Measurements from ENCODE around the gene RNH1. TPM values are rescaled to one million over a fixed set of nuclear protein-coding genes. Genes with fewer than 3 reads are reported as not detected.

The RNH1 gene
- total RNA-seq, 2 donors from 2014 or later = 42.7 to 43.2 TPM

DNA sequence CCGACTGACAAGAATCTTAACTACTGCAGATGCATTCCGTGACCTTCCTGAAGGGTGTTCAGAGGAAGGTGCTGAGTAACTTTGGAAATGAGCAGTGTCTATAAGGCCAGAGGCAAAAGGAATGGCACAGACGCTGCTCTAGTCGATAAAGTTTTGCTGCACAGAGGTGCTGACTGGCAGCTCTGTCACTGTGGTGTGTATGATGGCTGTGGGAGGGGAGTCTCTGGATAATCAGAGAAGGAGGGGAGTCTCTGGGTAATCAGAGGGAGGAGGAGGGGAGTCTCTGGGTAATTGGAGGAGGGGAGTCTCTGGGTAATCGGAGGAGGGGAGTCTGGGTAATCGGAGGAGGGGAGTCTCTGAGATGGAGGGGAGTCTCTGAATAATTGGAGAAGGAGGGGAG is 38.5 kb downstream of the RNH1 start:
- Histone ChIP-seq H3K9me3 (ENCODE audit: control insufficient read depth, low read length) (no peaks in the 10 kb centered on the region), H3K9ac (ENCODE audit: extremely low read depth, low read length, poor library complexity, severe bottlenecking) (no peak overlapping the region), H3K4me3 (ENCODE audit: low read length) (no peak overlapping the region), H3K27ac (ENCODE audit: low read depth, low read length) (peak overlapping the region; percentile 24), H3K4me1 (ENCODE audit: control insufficient read depth, insufficient read depth, low read length) (no peaks in the 10 kb centered on the region), H3K27me3 (ENCODE audit: control insufficient read depth, insufficient read depth, low read length, poor library complexity, severe bottlenecking) (no peaks in the 10 kb centered on the region), H3K36me3 (ENCODE audit: control insufficient read depth, insufficient read depth, low read length) (peaks cover 14% of the 10 kb centered on the region)
- Mint-ChIP-seq H3K4me3 (no peak overlapping the region), H3K27me3 (ENCODE audit: insufficient read depth) (no peaks in the 10 kb centered on the region), H3K27ac (peak overlapping the region; percentile 53), H3K9me3 (no peaks in the 10 kb centered on the region), H3K36me3 (ENCODE audit: low read depth) (peaks cover 19% of the 10 kb centered on the region), H3K4me1 (peaks cover 13% of the 10 kb centered on the region)
- DNase-seq = no peak
- WGBS, 2 experiments (ENCODE audit: insufficient coverage in 1 of 2, insufficient read length in 1 of 2) = 87 to 94% methylated on average over 4 to 6 of the region's 6 CpGs
- no peak for TF ChIP-seq CTCF (conservative IDR thresholded peaks at IDR 0.05)

DNA sequence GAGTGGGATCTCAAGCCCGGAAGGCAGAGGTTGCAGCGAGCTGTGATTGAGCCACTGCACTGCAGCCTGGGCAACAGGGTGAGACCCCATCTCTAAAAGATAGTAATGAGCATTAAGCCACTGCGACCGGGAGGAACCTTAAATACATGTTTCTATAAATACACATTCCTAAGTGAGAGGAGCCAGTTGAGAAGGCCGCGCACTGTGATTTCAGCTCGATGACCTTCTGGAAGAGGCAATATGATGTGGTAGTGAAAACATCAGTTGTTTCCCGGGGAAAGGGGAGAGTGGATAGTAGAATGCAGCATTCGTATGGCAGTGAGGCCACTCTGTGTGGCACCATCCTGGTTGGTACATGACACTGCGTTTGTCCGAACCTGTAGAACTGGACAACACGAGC is 39.0 kb downstream of the RNH1 start:
- H3K4me3 ChIP-seq (ENCODE audit: low read length) = no peak overlapping the region
- DNase-seq = no peak
- no peak overlapping the region for H3K9ac ChIP-seq (ENCODE audit: extremely low read depth, low read length, poor library complexity, severe bottlenecking)
- no peak overlapping the region for H3K27ac ChIP-seq (ENCODE audit: low read depth, low read length)
- no peaks in the 10 kb centered on the region for H3K27me3 ChIP-seq (ENCODE audit: control insufficient read depth, insufficient read depth, low read length, poor library complexity, severe bottlenecking)
- TF ChIP-seq CTCF (conservative IDR thresholded peaks at IDR 0.05) = no peak
- 91% methylated on average over 8 to 12 of the region's 12 CpGs for WGBS, 2 experiments (ENCODE audit: insufficient coverage in 1 of 2, insufficient read length in 1 of 2)
- Mint-ChIP-seq H3K27ac (peak overlapping the region; percentile 53), H3K9me3 (no peaks in the 10 kb centered on the region), H3K4me1 (peaks cover 13% of the 10 kb centered on the region), H3K27me3 (ENCODE audit: insufficient read depth) (no peaks in the 10 kb centered on the region), H3K36me3 (ENCODE audit: low read depth) (peaks cover 19% of the 10 kb centered on the region), H3K4me3 (no peak overlapping the region)
- no peaks in the 10 kb centered on the region for H3K9me3 ChIP-seq (ENCODE audit: control insufficient read depth, low read length)
- H3K36me3 ChIP-seq (ENCODE audit: control insufficient read depth, insufficient read depth, low read length) = peaks cover 14% of the 10 kb centered on the region
- no peaks in the 10 kb centered on the region for H3K4me1 ChIP-seq (ENCODE audit: control insufficient read depth, insufficient read depth, low read length)

GRCh38 chr11:465896-466530 is 41.0 kb downstream of the RNH1 start:
- Mint-ChIP-seq H3K4me1 (peaks cover 13% of the 10 kb centered on the region), H3K27ac (peak overlapping the region; percentile 52), H3K4me3 (no peak overlapping the region), H3K27me3 (ENCODE audit: insufficient read depth) (no peaks in the 10 kb centered on the region), H3K9me3 (no peaks in the 10 kb centered on the region), H3K36me3 (ENCODE audit: low read depth) (peaks cover 21% of the 10 kb centered on the region)
- no peak for TF ChIP-seq CTCF (conservative IDR thresholded peaks at IDR 0.05)
- WGBS, 2 experiments (ENCODE audit: insufficient coverage in 1 of 2, insufficient read length in 1 of 2) = 84 to 92% methylated on average over 9 of the region's 9 CpGs
- Histone ChIP-seq H3K4me3 (ENCODE audit: low read length) (no peak overlapping the region), H3K36me3 (ENCODE audit: control insufficient read depth, insufficient read depth, low read length) (peaks cover 14% of the 10 kb centered on the region), H3K9ac (ENCODE audit: extremely low read depth, low read length, poor library complexity, severe bottlenecking) (no peak overlapping the region), H3K27me3 (ENCODE audit: control insufficient read depth, insufficient read depth, low read length, poor library complexity, severe bottlenecking) (no peaks in the 10 kb centered on the region), H3K27ac (ENCODE audit: low read depth, low read length) (no peak overlapping the region), H3K9me3 (ENCODE audit: control insufficient read depth, low read length) (no peaks in the 10 kb centered on the region), H3K4me1 (ENCODE audit: control insufficient read depth, insufficient read depth, low read length) (no peaks in the 10 kb centered on the region)
- DNase-seq = no peak

Data from endodermal cell (in vitro differentiated cells).